IMR-90 (cell line): ENCODE results near the gene METTL1. TPM values are rescaled to one million over a fixed set of nuclear protein-coding genes. Genes with fewer than 3 reads are reported as not detected.

Experiments
- ATAC-seq: fragments of 200-7000 bp; cut with Tn5 transposase; 2 replicates; pipeline ENCODE4 v1.9.1; 2020; ENCODE audit warnings: low read depth, mild to moderate bottlenecking, moderate library complexity
- BruUV-seq: library from RNA; stranded (reverse); fragments of 400-500 nt; replicated peaks from 2 replicates; lab custom pipeline; 2021; lab: Mats Ljungman, UMichigan
- CTCF ChIA-PET: fragments of 300-600 bp; formaldehyde crosslinking; extraction: SDS; loops from one replicate; lab custom pipeline; 2021; ENCODE audit warnings: antibody characterized with exemption; lab: Yijun Ruan, JAX
- POLR2A ChIA-PET: fragments of 300-600 bp; sonication (Branson Sonifier 250); formaldehyde crosslinking; loops from one replicate; lab custom pipeline; 2022; ENCODE audit warnings: antibody characterized with exemption; ENCODE audit not compliant: unreplicated experiment; lab: Charles Lee
- DNase-seq: peaks from one replicate; pipeline ENCODE4 v3.0.0; 2013
- H2AFZ ChIP-seq: replicated peaks from 2 replicates; pipeline ENCODE3; 2013; ENCODE audit warnings: low read length, mild to moderate bottlenecking; ENCODE audit not compliant: poor library complexity
- H2AK5ac ChIP-seq: 2 replicates; pipeline ENCODE4 v1.6.1; 2013; ENCODE audit warnings: low read depth, low read length, inconsistent platforms
- H2AK9ac ChIP-seq: replicated peaks from 2 replicates; pipeline ENCODE3; 2013; ENCODE audit warnings: mild to moderate bottlenecking, low read depth, low read length, moderate library complexity; ENCODE audit not compliant: poor library complexity
- H2BK120ac ChIP-seq: 2 replicates; pipeline ENCODE4 v1.6.1; 2013; ENCODE audit warnings: low read depth, low read length, inconsistent platforms
- H2BK15ac ChIP-seq: 3 replicates; pipeline ENCODE4 v1.6.1; 2013; ENCODE audit warnings: low read depth, low read length, inconsistent platforms
- H2BK20ac ChIP-seq: 2 replicates; pipeline ENCODE4 v1.6.1; 2013; ENCODE audit warnings: low read depth, mild to moderate bottlenecking, inconsistent platforms, low read length, moderate library complexity
- H2BK5ac ChIP-seq: 2 replicates; pipeline ENCODE4 v1.6.1; 2013; ENCODE audit warnings: mild to moderate bottlenecking, low read depth, low read length, inconsistent platforms; ENCODE audit not compliant: poor library complexity, severe bottlenecking
- H3K14ac ChIP-seq: replicated peaks from 2 replicates; pipeline ENCODE4 v1.6.1; 2013; ENCODE audit warnings: low read depth, low read length, inconsistent platforms
- H3K18ac ChIP-seq: 2 replicates; pipeline ENCODE4 v1.6.1; 2013; ENCODE audit warnings: low read depth, low read length, control low read depth
- H3K23ac ChIP-seq: 2 replicates; pipeline ENCODE4 v1.6.1; 2013; ENCODE audit warnings: low read depth, low read length, inconsistent platforms
- H3K27ac ChIP-seq: 2 replicates; pipeline ENCODE4 v1.5.1; 2013; ENCODE audit warnings: mild to moderate bottlenecking, control low read depth, low read length; ENCODE audit not compliant: insufficient read depth
- H3K27me3 ChIP-seq: 2 replicates; pipeline ENCODE4 v1.6.1; 2013; ENCODE audit warnings: low read length; ENCODE audit not compliant: control insufficient read depth, insufficient read depth
- H3K36me3 ChIP-seq: 2 replicates; pipeline ENCODE4 v1.6.1; 2013; ENCODE audit warnings: low read length, mixed read lengths; ENCODE audit not compliant: control insufficient read depth, insufficient read depth
- H3K4ac ChIP-seq: 2 replicates; pipeline ENCODE4 v1.6.1; 2013; ENCODE audit warnings: low read depth, low read length, inconsistent platforms
- H3K4me1 ChIP-seq: 2 replicates; pipeline ENCODE4 v1.6.1; 2013; ENCODE audit warnings: low read length, mixed read lengths; ENCODE audit not compliant: control insufficient read depth, insufficient read depth
- H3K4me2 ChIP-seq: 2 replicates; pipeline ENCODE4 v1.6.1; 2013; ENCODE audit warnings: low read depth, mild to moderate bottlenecking, control low read depth, low read length, moderate library complexity
- H3K4me3 ChIP-seq: 2 replicates; pipeline ENCODE4 v1.5.1; 2013; ENCODE audit warnings: low read depth, mild to moderate bottlenecking, control low read depth, low read length, moderate library complexity; ENCODE audit not compliant: insufficient read depth
- H3K56ac ChIP-seq: 2 replicates; pipeline ENCODE4 v1.6.1; 2013; ENCODE audit warnings: low read length, inconsistent platforms; ENCODE audit not compliant: insufficient read depth; ENCODE audit errors: extremely low read depth
- H3K79me1 ChIP-seq, 2 experiments: 2 replicates each; pipeline ENCODE4 v1.6.1; 2013; ENCODE audit warnings: low read length in 2 of 2, inconsistent platforms in 1 of 2, low read depth in 1 of 2
- H3K9ac ChIP-seq: 2 replicates; pipeline ENCODE4 v1.6.1; 2013; ENCODE audit warnings: low read depth, low read length, control low read depth
- H3K9me1 ChIP-seq: 2 replicates; pipeline ENCODE4 v1.6.1; 2013; ENCODE audit warnings: low read length, inconsistent platforms; ENCODE audit not compliant: insufficient read depth
- H3K9me3 ChIP-seq: 2 replicates; pipeline ENCODE4 v1.6.1; 2013; ENCODE audit warnings: low read length; ENCODE audit not compliant: control insufficient read depth, insufficient read depth
- H4K20me1 ChIP-seq: 2 replicates; pipeline ENCODE4 v1.6.1; 2013; ENCODE audit warnings: low read length, inconsistent platforms; ENCODE audit not compliant: insufficient read depth
- H4K5ac ChIP-seq: 2 replicates; pipeline ENCODE4 v1.6.1; 2013; ENCODE audit warnings: mild to moderate bottlenecking, low read depth, low read length, control low read depth
- H4K8ac ChIP-seq, 2 experiments: 2 replicates each; pipeline ENCODE4 v1.6.1; 2013; ENCODE audit warnings: low read depth in 2 of 2, low read length in 2 of 2, control low read depth in 1 of 2, inconsistent platforms in 1 of 2
- H4K91ac ChIP-seq: 2 replicates; pipeline ENCODE4 v1.6.1; 2013; ENCODE audit warnings: low read depth, low read length, inconsistent platforms; ENCODE audit not compliant: insufficient read depth
- RCOR1 ChIP-seq: IDR thresholded peaks from 2 replicates; pipeline ENCODE4 v1.6.1; 2012; ENCODE audit warnings: mild to moderate bottlenecking, low read length, improper control_type of control experiment; ENCODE audit not compliant: insufficient replicate concordance
- WGBS, 2 experiments: methylation state at CpG; one replicate each; pipeline versions ENCODE4 v1.1.5 to v1.1.7; 2013; ENCODE audit warnings: missing lambda C conversion rate in 2 of 2; ENCODE audit not compliant: insufficient read length in 1 of 2; ENCODE audit errors: extremely low coverage in 2 of 2; 5-methylcytosine and 5-hydroxymethylcytosine counted together
- dilution Hi-C: fragments of 300-500 bp; cut with HindIII; formaldehyde crosslinking; loops from one replicate; pipeline ENCODE4 v1.14.3; 2018; ENCODE audit warnings: low sequenced_read_pairs; ENCODE audit not compliant: unreplicated experiment
- in situ Hi-C: fragments of 300-500 bp; cut with MboI; formaldehyde crosslinking; loops from 3 replicates; pipeline ENCODE4 v1.14.3; 2019; ENCODE audit warnings: low sequenced_read_pairs, inconsistent platforms, mixed read lengths
- intact Hi-C: fragments of 100-400 bp; cut with micrococcal nuclease; formaldehyde crosslinking; loops from 2 replicates; pipeline ENCODE4 v1.10.0; 2022
- polyA plus RNA-seq, 3 experiments: library from polyadenylated mRNA; depleted of rRNA; stranded (reverse); fragments of >200 nt; gene quantifications; 2 replicates each; pipeline ENCODE4 v1.2.3, GENCODE V29; 2012; ENCODE audit warnings: low replicate concordance in 1 of 3
- total RNA-seq: library from RNA; depleted of rRNA; stranded (reverse); fragments of >200 nt; gene quantifications from 2 replicates; pipeline ENCODE4 v1.2.3, GENCODE V29; 2012

Gene METTL1
- total and polyA plus RNA-seq, 2 of the 4 experiments (the other 2 are of a cell fraction), result 12.4 to 27.5 TPM

GRCh38 chr12:57796996-57797395 is 25.1 kb upstream of the METTL1 start:
- ATAC-seq, result no peak
- H4K91ac ChIP-seq, result no peak overlapping the region
- no TSS peak for BruUV-seq
- intact Hi-C loops (no loop called here), in situ Hi-C loops (no loop called here), dilution Hi-C loops (no loop called here)
- no peak overlapping the region for H3K14ac ChIP-seq
- no peak overlapping the region for H3K56ac ChIP-seq
- H3K4me2 ChIP-seq, result no peak overlapping the region
- H3K4me1 ChIP-seq, result peaks cover 2% of the 10 kb centered on the region; the same call in 1 of the 2 replicates
- no peak overlapping the region for H2BK20ac ChIP-seq
- H4K8ac ChIP-seq, result no peak overlapping the region
- no peak for TF ChIP-seq RCOR1
- ChIA-PET POLR2A (no interaction called here), CTCF (interaction anchor here (0.6 to 1.3 kb wide), 2 partner anchors 14 to 83 kb away, joined by 3 to 11 read pairs; no protein-coding TSS in a partner anchor)
- H3K9me3 ChIP-seq, result no peaks in the 10 kb centered on the region
- no peak overlapping the region for H2AK9ac ChIP-seq
- no peak overlapping the region for H2BK5ac ChIP-seq
- DNase-seq, result no peak
- H3K27ac ChIP-seq, result no peak overlapping the region
- no peak overlapping the region for H2AFZ ChIP-seq
- H3K9me1 ChIP-seq, result no peaks in the 10 kb centered on the region
- no peak overlapping the region for H3K18ac ChIP-seq
- H3K4ac ChIP-seq, result no peak overlapping the region
- no peaks in the 10 kb centered on the region for H3K27me3 ChIP-seq
- no CpG with 5 or more reads among the region's 1 CpG for WGBS, 2 experiments
- H3K79me1 ChIP-seq, result peaks cover 21 to 23% of the 10 kb centered on the region in 2 experiments
- H3K9ac ChIP-seq, result no peak overlapping the region
- H3K36me3 ChIP-seq, result peaks cover 43% of the 10 kb centered on the region
- no peak overlapping the region for H4K5ac ChIP-seq
- no peak overlapping the region for H2BK120ac ChIP-seq
- no peak overlapping the region for H3K23ac ChIP-seq
- H2AK5ac ChIP-seq, result no peak overlapping the region
- H4K20me1 ChIP-seq, result peaks cover 3% of the 10 kb centered on the region; the same call in 1 of the 2 replicates
- no peak overlapping the region for H2BK15ac ChIP-seq
- H3K4me3 ChIP-seq, result no peak overlapping the region
